Lung (tissue), 12 donors: ENCODE results near the gene TRIML2. TPM values are rescaled to one million over a fixed set of nuclear protein-coding genes. Genes with fewer than 3 reads are reported as not detected.

Experiments used
- ATAC-seq: fragments of 200-7000 bp; cut with Tn5 transposase; one replicate; pipeline ENCODE4 v1.9.1; 2020; ENCODE audit warnings: moderate number of reproducible peaks; ENCODE audit not compliant: insufficient read depth, low FRiP score
- DNase-seq, 3 donors: peaks; one replicate each; pipeline ENCODE4 v3.0.0-alpha.2; 2013 to 2017
- H3K27ac ChIP-seq, 2 donors: one replicate each; pipeline ENCODE4 v1.5.1; 2013; ENCODE audit warnings: mild to moderate bottlenecking in 2 of 2, moderate library complexity in 2 of 2, control low read depth in 1 of 2, inconsistent platforms in 1 of 2, low read depth in 1 of 2, low read length in 1 of 2
- H3K27me3 ChIP-seq, 3 donors: one replicate each; pipeline ENCODE4 v1.5.1; 2013; ENCODE audit warnings: low read length in 2 of 3; ENCODE audit not compliant: control insufficient read depth in 3 of 3, insufficient read depth in 3 of 3
- H3K36me3 ChIP-seq, 4 donors: one replicate each; pipeline ENCODE4 v1.5.1; 2013; ENCODE audit warnings: low read length in 4 of 4, mild to moderate bottlenecking in 1 of 4, moderate library complexity in 1 of 4; ENCODE audit not compliant: control insufficient read depth in 4 of 4, insufficient read depth in 4 of 4
- H3K4me1 ChIP-seq, 5 donors: one replicate each; pipeline ENCODE4 v1.5.1; 2013; ENCODE audit warnings: low read length in 5 of 5, mild to moderate bottlenecking in 2 of 5, moderate library complexity in 1 of 5; ENCODE audit not compliant: control insufficient read depth in 5 of 5, insufficient read depth in 5 of 5
- H3K4me3 ChIP-seq: one replicate; pipeline ENCODE4 v1.5.1; 2013; ENCODE audit warnings: mild to moderate bottlenecking, control low read depth, moderate library complexity
- H3K9ac ChIP-seq, 2 donors: one replicate each; pipeline ENCODE4 v1.5.1; 2013; ENCODE audit warnings: low read length in 2 of 2, control low read depth in 1 of 2; ENCODE audit not compliant: insufficient read depth in 1 of 2
- H3K9me3 ChIP-seq, 4 donors: one replicate each; pipeline ENCODE4 v1.5.1; 2013; ENCODE audit warnings: low read length in 3 of 4, mild to moderate bottlenecking in 1 of 4, moderate library complexity in 1 of 4; ENCODE audit not compliant: control insufficient read depth in 4 of 4, insufficient read depth in 3 of 4
- WGBS, 2 donors: extraction: QIAGEN DNeasy Blood & Tissue Kit; methylation state at CpG; one replicate each; pipeline ENCODE4 v1.1.7; 2013; 5-methylcytosine and 5-hydroxymethylcytosine counted together
- polyA plus RNA-seq, 2 donors: library from polyadenylated mRNA; stranded (reverse); fragments of 200-250 nt; gene quantifications; one replicate each; pipeline ENCODE4 v1.2.1, GENCODE V29; 2013
- total RNA-seq, 2 donors: library from RNA; depleted of rRNA in 1 of 2; stranded (reverse); fragments of >200 nt in 1 of 2; gene quantifications; one replicate each; pipeline ENCODE4 v1.2.1, GENCODE V29; 2014 to 2021
- TF ChIP-seq, protein P1 (sequence below): IDR thresholded peaks from 2 replicates; pipeline ENCODE4 v1.5.1; 2012; ENCODE audit warnings: mild to moderate bottlenecking; ENCODE audit errors: control extremely low read depth, extremely low read depth
- donor health status: control.
- donor health status: control.
- donor health status: Bipolar disorder and iron deficiency.
- donor health status: healthy.
- donor health status: DM: yes; HTN: yes; CAD: no.

The TRIML2 gene
- total and polyA plus RNA-seq, 4 donors: 0.07 to 0.08 TPM; not detected in 2

GRCh38 chr4:188132232-188132631 is 22.8 kb upstream of the TRIML2 start:
- no peak overlapping the region for H3K27ac ChIP-seq
- no peaks in the 10 kb centered on the region for H3K9me3 ChIP-seq
- TF ChIP-seq, protein P1, sequence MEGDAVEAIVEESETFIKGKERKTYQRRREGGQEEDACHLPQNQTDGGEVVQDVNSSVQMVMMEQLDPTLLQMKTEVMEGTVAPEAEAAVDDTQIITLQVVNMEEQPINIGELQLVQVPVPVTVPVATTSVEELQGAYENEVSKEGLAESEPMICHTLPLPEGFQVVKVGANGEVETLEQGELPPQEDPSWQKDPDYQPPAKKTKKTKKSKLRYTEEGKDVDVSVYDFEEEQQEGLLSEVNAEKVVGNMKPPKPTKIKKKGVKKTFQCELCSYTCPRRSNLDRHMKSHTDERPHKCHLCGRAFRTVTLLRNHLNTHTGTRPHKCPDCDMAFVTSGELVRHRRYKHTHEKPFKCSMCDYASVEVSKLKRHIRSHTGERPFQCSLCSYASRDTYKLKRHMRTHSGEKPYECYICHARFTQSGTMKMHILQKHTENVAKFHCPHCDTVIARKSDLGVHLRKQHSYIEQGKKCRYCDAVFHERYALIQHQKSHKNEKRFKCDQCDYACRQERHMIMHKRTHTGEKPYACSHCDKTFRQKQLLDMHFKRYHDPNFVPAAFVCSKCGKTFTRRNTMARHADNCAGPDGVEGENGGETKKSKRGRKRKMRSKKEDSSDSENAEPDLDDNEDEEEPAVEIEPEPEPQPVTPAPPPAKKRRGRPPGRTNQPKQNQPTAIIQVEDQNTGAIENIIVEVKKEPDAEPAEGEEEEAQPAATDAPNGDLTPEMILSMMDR: no peak
- no peak overlapping the region for H3K4me3 ChIP-seq
- DNase-seq: no peak
- WGBS, 2 donors: 94% methylated on average over 5 of the region's 5 CpGs
- H3K9ac ChIP-seq: no peak overlapping the region
- no peaks in the 10 kb centered on the region for H3K36me3 ChIP-seq
- no peak for ATAC-seq
- no peaks in the 10 kb centered on the region for H3K4me1 ChIP-seq
- H3K27me3 ChIP-seq: no peaks in the 10 kb centered on the region

- TF ChIP-seq, protein P1: no peak
- H3K9ac ChIP-seq: no peak overlapping the region
- no peaks in the 10 kb centered on the region for H3K36me3 ChIP-seq
- no peak overlapping the region for H3K4me3 ChIP-seq
- DNase-seq: no peak
- H3K27me3 ChIP-seq: no peaks in the 10 kb centered on the region
- no peaks in the 10 kb centered on the region for H3K9me3 ChIP-seq
- H3K4me1 ChIP-seq: no peaks in the 10 kb centered on the region
- no peak overlapping the region for H3K27ac ChIP-seq
- ATAC-seq: no peak
- WGBS, 2 donors: 90% methylated on average over 4 of the region's 4 CpGs
Measured at GRCh38 chr4:188130355-188130754, 21.0 kb upstream of the TRIML2 start.

GRCh38 chr4:188127214-188127874 is 17.9 kb upstream of the TRIML2 start:
- Histone ChIP-seq H3K27ac (no peak overlapping the region), H3K4me3 (no peak overlapping the region), H3K4me1 (no peaks in the 10 kb centered on the region), H3K9ac (no peak overlapping the region), H3K9me3 (no peaks in the 10 kb centered on the region), H3K27me3 (no peaks in the 10 kb centered on the region), H3K36me3 (no peaks in the 10 kb centered on the region)
- TF ChIP-seq, protein P1: no peak
- ATAC-seq (no peak), DNase-seq (no peak)
- 75 to 77% methylated on average over 5 of the region's 5 CpGs for WGBS, 2 donors

GRCh38 chr4:188121530-188121929 is 12.1 kb upstream of the TRIML2 start:
- H3K27me3 ChIP-seq: no peaks in the 10 kb centered on the region
- H3K4me1 ChIP-seq: no peaks in the 10 kb centered on the region
- 49 to 65% methylated on average over 13 of the region's 13 CpGs for WGBS, 2 donors
- no peak overlapping the region for H3K9ac ChIP-seq
- H3K4me3 ChIP-seq: no peak overlapping the region
- TF ChIP-seq, protein P1: no peak
- H3K27ac ChIP-seq: no peak overlapping the region
- DNase-seq (no peak), ATAC-seq (no peak)
- no peaks in the 10 kb centered on the region for H3K9me3 ChIP-seq
- H3K36me3 ChIP-seq: no peaks in the 10 kb centered on the region
